Activated T-helper 9 cell treated with anti-CD3 and anti-CD28 coated beads, Interleukin-2, amount 50 U/mL, for 16 hours (primary cell): Measurements from ENCODE around the gene YOD1.

Experiments used
- DNase-seq: peaks from one replicate; pipeline ENCODE4 v3.0.0-alpha.2; 2020; ENCODE audit warnings: low read depth

YOD1 gene

GRCh38 chr1:207051191-207051943 is at the start of gene YOD1:
Gene YOD1, minus strand, starts transcription at chr1:207051208. Its CDS starts 178 bp downstream, at chr1:207051030.
- DNase-seq = no peak

DNA sequence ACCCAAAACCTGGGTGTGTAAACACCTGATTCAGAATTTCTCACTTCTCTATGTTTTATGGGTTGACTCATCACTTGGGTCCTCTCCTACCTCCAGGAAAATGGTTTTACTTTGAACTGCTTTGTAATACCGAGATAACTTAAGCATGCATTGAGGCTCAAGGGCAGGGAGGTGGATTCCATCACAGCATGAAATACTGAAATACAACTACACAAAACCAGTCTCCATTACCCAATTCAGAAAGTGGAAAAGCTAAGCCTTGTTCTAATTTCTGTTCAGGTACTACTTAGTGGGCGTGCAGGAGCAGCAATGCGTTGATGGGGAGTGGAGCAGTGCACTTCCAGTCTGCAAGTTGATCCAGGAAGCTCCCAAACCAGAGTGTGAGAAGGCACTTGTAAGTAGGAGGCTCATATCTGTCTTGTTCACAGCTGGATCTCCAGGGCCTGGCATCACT is 46.9 kb upstream of the YOD1 start:
- no peak for DNase-seq

DNA sequence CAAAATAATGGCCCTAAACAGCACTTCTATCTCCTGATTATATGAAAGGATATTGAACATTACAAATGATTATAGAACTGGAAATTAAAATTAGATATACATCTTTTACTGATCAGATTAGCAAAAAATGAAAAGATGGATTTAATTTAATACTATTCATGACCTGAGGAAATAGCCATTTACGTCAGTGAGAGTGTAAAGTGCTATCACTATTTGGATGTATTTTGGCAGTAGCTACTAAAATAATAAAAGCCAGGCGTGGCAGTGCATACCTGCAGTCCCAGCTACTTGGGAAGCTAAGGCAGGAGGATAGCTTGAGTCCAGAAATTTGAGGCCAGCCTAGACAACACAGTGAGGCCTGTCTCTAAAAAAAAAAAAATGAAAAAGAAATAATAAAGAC is 42.9 kb upstream of the YOD1 start:
- DNase-seq = no peak

- no peak for DNase-seq
These were observed 40.3 kb upstream of the YOD1 start for GRCh38 chr1:207091200-207091908.

GRCh38 chr1:207089627-207090355 is 38.8 kb upstream of the YOD1 start:
- DNase-seq = no peak

DNA sequence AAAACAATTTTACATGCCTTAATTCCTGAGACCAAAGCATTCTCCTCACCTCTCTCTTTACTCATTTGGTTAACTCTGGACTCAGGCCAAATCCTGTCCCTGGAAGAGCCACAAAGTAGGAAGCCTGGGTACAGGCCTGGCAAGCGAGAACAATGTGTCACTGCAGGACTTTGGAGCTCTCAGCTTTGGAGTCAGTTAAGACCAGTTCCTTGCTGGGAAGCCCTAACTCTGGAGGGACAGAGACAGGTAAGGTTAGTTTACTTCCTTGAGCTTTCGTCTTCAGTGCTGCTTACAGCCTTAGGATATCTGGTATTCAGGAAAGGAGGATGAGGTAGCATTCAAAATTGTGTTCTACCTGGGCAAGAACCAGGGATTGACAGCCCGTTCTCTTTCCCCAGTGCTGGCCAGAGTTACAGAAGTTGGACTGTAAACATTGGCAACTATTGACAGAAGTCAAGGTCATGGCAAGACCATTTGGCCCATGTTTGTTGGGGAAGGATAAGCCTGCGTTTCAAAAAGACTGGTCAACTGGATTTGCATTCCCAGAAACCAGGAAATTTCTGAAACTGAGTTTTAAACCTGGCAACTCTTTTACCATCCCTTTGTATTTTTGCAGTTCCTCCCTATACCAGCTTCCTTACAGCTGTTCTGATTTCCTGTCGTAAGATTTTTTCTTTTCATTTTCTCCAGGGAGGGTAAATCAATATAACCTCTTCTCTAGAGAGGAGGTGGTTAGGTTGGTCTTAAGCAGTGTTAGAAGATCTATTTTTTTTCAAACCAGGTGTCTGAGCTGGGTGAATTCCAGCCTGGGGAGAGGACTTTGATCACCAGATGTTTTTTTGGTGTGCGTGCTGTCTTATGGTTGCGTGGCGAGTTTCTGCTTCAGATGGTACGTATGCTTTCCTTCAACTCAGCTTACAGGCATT is 38.0 kb upstream of the YOD1 start, which contains the start of gene C4BPB:
Gene C4BPB, plus strand, starts transcription at position 160 of the 926 bp plus-strand sequence. Its CDS starts 672 bp downstream, at position 832.
- no peak for DNase-seq

GRCh38 chr1:207088161-207088560 is 37.2 kb upstream of the YOD1 start:
- DNase-seq = no peak

DNA sequence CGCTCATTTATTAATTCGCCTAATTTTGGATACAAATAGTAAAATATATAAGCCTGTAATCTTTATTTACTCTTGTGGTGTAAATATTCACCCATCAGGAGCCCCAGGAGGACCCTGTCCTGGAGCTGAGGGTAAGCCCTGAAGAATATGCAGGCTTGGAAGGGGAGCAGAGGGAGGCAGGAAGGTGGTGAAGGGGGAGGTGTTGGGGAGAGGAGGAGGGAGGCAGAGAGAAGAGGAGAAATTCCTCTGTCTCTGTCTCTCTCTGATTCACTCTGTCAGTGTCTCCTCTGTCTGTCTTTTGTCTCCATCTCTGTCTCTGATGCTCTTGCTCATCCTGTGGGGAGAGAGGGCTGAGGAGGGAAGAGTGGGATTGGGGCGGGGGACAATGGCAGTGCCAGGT is 34.9 kb upstream of the YOD1 start:
- DNase-seq = no peak

DNA sequence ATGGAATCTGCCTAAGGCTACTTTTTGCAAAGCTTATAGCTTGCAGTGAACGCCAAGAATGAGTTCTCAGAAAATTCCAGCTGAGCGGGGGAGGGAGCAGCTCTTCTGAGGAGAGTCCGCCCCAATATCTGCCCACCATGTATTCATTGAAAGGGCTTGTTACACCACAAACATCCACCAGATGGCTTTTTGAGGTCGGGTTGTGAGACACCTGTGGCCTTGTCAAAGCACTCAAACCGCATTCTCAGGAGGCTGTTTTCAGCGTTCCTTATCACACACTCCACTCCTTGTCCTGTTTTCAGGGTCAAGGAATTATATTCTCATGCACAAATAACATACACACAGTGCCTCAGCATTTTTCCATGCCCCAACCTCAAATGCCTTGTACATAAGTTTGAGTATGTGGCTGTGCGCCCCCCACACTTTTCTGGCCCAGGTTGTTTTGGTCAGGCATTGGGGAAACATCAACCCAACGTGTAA is 33.7 kb upstream of the YOD1 start:
- DNase-seq = peak; percentile 13

DNA sequence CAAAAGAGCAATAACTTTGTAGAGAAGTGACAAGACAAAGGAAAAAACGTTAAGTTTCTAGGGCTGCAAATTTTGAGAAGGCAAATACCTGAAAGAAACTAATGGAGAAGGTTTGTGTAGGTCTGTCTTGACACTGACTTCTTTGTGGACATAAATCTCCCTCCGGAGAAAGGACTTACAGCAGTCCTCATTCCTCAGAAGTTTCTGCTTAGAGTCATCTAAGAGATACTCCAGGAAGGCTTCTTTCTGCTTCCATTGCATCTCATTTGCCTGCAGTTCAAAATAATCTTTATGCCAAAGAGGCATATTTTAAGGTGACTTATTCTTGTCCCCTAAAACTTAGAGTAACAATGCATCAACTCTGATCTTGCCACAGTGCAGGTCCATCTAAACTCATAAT is 33.2 kb upstream of the YOD1 start:
- no peak for DNase-seq

GRCh38 chr1:207081806-207082205 is 30.8 kb upstream of the YOD1 start:
- no peak for DNase-seq

DNA sequence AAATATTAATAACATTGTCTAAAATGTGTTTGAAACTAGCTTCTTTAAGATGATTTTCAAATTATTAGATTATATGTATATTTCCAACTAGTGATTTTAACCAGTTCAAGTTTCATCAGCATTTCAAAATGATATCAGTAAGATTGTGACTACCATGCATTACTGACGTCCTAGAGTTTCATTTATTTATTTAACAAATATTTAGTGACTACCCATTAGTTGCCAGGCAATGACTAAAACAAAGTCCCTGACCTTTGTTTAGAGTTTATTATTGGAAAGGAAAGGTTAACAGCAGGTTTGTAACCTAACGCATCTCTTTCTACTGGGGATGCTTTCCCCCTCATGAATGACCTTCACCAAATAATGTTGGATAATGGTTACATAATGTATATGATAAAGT is 30.1 kb upstream of the YOD1 start:
- DNase-seq = no peak

GRCh38 chr1:207079706-207080241 is 28.8 kb upstream of the YOD1 start:
- no peak for DNase-seq

- no peak for DNase-seq
These were observed 27.6 kb upstream of the YOD1 start for GRCh38 chr1:207078578-207079132.

- DNase-seq = peak; percentile 29
These were observed 26.7 kb upstream of the YOD1 start for GRCh38 chr1:207077470-207078377.

GRCh38 chr1:207077012-207077411 is 26.0 kb upstream of the YOD1 start:
- no peak for DNase-seq

DNA sequence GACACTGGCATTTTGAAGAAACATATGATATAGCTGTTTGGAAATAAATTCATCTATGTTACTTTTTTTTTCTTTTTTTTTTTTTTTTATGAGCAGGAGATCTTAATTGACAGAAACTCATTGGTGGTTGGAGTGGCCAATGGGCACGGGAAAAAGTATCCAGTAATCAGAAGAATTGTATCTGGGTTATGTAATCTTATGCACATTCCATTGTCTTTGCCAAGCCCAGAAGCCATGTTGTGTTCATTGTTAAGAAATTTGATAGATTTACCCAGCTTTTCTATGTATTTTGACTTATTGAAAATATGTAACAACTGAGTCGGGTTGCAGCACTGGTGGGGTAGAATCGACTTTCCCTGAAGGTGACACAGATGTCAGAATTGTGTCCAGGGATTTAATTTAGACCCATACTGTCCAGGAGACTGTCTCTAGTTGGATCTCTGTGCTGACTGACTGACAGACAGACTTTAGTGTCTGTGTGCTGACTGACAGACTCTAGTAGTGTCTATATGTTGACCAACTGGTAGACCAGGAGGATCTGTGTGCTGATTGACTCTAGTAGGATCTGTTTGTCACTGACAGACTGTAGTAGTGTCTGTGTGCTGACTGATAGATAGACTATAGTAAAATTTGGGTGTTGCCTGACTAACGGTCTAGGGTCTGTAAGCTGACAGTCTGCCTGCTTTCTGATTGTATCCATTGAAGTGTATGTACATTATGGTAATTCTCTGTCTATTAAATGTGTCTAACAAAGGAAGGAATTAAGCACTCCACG is 25.4 kb upstream of the YOD1 start:
- no peak for DNase-seq

DNA sequence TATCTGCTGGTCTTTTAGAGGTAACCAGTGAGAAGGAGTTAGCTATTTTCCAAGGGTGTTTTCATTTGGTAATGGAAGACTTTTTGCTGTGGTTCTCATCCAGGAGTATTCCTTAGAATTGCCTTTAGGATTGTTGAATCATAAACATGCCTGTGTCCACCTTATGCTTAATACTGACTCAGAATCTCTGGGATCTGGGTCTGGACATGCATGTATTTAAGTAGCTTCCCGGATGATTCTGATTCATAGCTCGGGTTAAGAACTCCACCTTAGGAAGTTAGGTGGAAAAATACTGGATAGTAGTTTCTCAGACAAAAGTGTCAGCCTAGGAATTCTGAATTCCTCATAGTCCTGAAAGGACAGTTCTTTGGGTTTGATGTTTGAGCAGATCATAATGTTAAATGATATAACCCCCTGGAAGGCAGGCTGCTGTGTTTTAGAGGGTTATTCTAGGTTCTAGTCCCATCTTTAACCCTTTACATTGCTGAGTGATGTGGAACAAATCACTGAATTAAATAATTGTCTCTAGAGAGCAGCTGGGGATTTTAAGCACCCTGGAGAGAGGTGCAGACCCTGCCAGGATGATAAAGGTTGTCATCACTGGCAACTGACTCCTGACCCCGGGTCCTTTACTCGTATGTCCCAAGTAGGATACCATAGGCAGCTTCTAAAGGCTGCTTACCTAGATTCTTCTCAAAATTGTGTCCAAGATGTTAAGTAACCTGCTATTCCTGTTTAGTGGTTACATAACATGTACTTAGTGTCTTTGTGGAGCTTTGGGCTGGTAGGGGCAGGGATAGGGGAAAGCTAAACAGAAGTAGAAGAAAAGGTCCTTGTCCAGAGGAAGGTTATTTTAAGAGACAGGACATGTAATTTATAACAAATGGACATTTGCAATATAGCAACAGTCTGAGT is 23.2 kb upstream of the YOD1 start:
- DNase-seq = no peak
